Epithelial cell of proximal tubule (primary cell): ENCODE measurements around the gene AP3B1. TPM values are rescaled to one million over a fixed set of nuclear protein-coding genes. Genes with fewer than 3 reads are reported as not detected.

Experiments used
- DNase-seq: peaks from one replicate; pipeline ENCODE4 v3.0.0-alpha.2; 2011; ENCODE audit warnings: low read depth
- H3K4me3 ChIP-seq: 2 replicates; pipeline ENCODE4 v1.5.1; 2011; ENCODE audit warnings: low read depth, mild to moderate bottlenecking, low read length
- total RNA-seq: library from RNA; depleted of rRNA; stranded (reverse); fragments of >200 nt; gene quantifications from 2 replicates; pipeline ENCODE4 v1.2.3, GENCODE V29; 2015
- TF ChIP-seq, protein P1 (sequence below): conservative IDR thresholded peaks from 2 replicates; pipeline ENCODE4 v1.5.1; 2012; ENCODE audit warnings: low read depth, mild to moderate bottlenecking, low read length

The AP3B1 gene, protein sequence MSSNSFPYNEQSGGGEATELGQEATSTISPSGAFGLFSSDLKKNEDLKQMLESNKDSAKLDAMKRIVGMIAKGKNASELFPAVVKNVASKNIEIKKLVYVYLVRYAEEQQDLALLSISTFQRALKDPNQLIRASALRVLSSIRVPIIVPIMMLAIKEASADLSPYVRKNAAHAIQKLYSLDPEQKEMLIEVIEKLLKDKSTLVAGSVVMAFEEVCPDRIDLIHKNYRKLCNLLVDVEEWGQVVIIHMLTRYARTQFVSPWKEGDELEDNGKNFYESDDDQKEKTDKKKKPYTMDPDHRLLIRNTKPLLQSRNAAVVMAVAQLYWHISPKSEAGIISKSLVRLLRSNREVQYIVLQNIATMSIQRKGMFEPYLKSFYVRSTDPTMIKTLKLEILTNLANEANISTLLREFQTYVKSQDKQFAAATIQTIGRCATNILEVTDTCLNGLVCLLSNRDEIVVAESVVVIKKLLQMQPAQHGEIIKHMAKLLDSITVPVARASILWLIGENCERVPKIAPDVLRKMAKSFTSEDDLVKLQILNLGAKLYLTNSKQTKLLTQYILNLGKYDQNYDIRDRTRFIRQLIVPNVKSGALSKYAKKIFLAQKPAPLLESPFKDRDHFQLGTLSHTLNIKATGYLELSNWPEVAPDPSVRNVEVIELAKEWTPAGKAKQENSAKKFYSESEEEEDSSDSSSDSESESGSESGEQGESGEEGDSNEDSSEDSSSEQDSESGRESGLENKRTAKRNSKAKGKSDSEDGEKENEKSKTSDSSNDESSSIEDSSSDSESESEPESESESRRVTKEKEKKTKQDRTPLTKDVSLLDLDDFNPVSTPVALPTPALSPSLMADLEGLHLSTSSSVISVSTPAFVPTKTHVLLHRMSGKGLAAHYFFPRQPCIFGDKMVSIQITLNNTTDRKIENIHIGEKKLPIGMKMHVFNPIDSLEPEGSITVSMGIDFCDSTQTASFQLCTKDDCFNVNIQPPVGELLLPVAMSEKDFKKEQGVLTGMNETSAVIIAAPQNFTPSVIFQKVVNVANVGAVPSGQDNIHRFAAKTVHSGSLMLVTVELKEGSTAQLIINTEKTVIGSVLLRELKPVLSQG
- total RNA-seq: 36.3 and 47.1 TPM in 2 replicates

DNA sequence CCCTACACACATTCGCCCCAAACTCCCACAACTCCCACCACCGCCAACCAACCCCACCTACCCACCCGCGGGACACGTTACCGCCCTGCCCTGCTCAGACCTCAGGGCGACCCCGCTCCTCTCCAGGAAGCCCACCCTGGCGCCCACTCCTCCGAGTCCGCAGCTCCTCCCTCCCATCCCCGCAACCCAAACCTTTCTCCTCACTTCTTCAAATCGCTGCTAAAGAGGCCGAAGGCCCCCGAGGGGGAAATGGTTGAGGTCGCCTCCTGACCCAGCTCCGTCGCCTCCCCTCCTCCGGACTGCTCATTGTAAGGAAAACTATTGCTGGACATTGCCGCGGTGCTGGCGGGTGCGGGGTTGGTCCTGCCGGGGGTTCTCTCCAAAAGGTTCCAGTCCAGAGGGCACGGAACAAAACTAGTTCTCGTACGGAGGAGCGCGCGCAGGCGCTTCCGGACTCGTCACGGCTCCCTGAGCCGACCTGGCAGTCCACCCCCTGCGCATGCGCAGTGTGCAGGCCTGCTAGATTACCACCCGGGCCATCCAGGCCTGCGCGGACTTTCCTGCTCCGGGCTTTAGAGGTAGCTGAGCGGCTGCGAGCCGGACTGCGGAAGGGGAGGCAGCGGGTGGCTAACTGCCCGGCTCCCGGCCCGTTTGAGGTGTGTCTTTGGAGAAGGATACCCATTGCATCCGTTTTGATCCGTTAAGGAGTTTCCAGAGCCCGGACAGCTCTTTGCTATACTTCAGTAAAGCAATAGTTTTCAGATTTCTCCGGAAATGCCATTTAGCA, at the start of gene AP3B1:
Gene AP3B1 (minus strand): TSS at position 451 of the 787 bp plus-strand sequence. CDS start 119 bp downstream, at position 332.
- DNase-seq: peak; percentile 81
- H3K4me3 ChIP-seq: peak within 1 kb of the TSS; percentile 95
- TF ChIP-seq, protein P1, sequence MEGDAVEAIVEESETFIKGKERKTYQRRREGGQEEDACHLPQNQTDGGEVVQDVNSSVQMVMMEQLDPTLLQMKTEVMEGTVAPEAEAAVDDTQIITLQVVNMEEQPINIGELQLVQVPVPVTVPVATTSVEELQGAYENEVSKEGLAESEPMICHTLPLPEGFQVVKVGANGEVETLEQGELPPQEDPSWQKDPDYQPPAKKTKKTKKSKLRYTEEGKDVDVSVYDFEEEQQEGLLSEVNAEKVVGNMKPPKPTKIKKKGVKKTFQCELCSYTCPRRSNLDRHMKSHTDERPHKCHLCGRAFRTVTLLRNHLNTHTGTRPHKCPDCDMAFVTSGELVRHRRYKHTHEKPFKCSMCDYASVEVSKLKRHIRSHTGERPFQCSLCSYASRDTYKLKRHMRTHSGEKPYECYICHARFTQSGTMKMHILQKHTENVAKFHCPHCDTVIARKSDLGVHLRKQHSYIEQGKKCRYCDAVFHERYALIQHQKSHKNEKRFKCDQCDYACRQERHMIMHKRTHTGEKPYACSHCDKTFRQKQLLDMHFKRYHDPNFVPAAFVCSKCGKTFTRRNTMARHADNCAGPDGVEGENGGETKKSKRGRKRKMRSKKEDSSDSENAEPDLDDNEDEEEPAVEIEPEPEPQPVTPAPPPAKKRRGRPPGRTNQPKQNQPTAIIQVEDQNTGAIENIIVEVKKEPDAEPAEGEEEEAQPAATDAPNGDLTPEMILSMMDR: no peak

DNA sequence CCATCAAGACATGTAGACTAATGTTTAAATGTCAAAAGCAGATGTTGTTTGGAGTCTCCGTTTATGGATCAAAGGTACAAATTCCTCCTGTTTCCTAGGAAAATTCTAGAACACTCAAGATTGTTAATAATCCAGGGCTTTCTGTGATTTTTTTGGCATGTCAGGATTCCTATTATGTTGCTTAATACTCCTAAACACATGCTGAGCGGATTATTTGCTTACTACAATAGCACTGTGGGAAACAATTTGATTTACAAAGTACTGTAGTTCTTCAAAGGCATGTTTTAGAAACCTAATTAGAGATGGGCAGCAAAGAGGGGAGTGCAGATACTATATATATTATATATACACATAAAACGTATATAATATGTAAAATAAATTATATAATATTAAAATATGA, 46.9 kb upstream of the AP3B1 start:
- no peak for DNase-seq
- TF ChIP-seq, protein P1: no peak

DNA sequence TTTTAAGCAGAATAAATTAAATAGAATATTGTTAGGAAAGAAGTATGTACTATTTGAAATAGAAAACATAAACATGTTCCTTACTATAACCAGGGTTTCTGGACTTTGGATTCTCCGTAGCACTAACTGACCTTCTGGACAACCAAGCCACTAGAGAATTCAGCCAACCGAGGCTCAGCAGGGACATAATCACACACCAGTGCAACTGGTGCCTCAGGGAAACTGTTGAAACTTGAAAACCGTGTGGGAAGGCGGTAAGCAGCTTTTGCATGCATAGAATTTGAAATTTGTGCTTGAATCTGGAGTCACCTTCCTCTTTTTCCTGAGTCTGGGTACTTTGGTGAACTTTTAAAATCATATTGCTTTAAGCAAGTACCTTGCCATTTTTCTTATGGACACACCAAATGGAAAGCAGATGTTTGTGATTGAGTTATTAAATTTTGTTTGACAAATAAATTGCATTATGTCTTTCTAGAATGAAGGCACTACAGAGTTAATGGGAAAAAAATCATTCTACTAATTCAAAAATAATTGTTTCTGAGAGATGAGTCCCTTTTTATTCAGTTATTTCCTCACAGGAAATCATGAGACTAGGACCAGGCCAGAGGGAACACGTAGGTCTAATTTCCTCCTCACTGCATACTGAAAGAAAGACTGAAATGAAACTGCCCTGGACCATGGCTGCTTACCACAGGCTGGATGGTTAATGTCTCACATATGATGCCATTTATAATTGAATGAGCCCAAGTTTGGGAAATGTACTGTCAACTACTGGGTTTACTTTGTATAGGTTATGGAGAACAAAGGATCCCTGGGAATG, 45.3 kb upstream of the AP3B1 start:
- no peak for DNase-seq
- TF ChIP-seq, protein P1: no peak
- no peak overlapping the region for H3K4me3 ChIP-seq

More for the DNA sequence above, 46.9 kb upstream of the AP3B1 start:
- no peak overlapping the region for H3K4me3 ChIP-seq

DNA sequence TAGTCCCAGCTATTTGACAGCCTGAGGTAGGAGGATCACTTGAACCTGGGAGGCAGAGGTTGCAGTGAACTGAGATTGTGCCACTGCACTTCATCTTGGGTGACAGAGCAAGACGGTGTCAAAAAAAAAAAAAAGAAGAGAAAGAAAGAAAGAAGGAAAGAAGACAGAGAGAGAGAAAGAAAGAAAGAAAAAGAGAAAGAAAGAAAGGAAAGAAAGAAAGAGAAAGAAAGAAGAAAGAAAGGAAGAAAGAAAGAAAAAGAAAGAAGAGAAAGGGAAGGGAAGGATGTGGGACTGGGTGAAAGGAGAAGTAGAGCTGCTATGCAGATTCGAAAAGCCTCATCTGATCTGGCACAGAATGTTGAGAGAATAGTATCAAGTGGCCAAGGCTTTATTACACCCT, 42.2 kb upstream of the AP3B1 start:
- TF ChIP-seq, protein P1: no peak
- DNase-seq: no peak
- no peak overlapping the region for H3K4me3 ChIP-seq

DNA sequence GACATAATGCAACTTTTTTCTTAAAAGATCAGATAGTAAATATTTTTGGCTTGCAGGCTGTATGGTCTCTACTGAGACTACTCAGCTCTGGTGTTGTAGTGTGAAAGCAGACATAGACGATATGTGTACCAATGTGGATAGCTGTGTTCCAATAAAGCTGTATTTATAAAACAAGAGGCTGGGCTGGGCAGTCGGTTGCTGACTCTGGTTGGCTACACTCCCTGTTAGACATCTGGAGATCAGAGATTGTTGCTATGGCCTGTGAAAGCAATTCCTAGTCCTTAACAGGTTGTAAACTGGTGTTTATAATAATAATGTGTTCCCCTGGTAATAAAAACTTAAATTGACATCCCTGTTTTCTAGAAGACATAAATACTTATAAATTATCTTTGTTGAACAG, 41.5 kb upstream of the AP3B1 start:
- TF ChIP-seq, protein P1: no peak
- no peak for DNase-seq
- no peak overlapping the region for H3K4me3 ChIP-seq
